ENCODE data around the gene NDOR1. TPM values are rescaled to one million over a fixed set of nuclear protein-coding genes. Genes with fewer than 3 reads are reported as not detected.

Gene NDOR1
- total RNA-seq, 3 donors from 2014 or later (not counting 1 experiment from before 2014, with no cell fraction given): 31.1 to 36.0 (median 31.9) TPM

GRCh38 chr9:137198051-137198901, 7.2 kb upstream of the NDOR1 start:
- Histone ChIP-seq H3K4me3 (ENCODE audit: low read length) (no peak overlapping the region), H3K27ac (ENCODE audit: low read length) (no peak overlapping the region), H3K4me1 (ENCODE audit: control insufficient read depth, insufficient read depth, low read length) (peaks cover 23% of the 10 kb centered on the region), H3K9me3 (ENCODE audit: control insufficient read depth, insufficient read depth, low read length) (no peaks in the 10 kb centered on the region), H3K36me3 (ENCODE audit: control insufficient read depth, insufficient read depth, low read length) (no peaks in the 10 kb centered on the region), H3K27me3 (ENCODE audit: control insufficient read depth, insufficient read depth, low read length) (no peaks in the 10 kb centered on the region)
- no peaks in the 10 kb centered on the region for H3K36me3 Mint-ChIP-seq
- TF ChIP-seq, protein P1, sequence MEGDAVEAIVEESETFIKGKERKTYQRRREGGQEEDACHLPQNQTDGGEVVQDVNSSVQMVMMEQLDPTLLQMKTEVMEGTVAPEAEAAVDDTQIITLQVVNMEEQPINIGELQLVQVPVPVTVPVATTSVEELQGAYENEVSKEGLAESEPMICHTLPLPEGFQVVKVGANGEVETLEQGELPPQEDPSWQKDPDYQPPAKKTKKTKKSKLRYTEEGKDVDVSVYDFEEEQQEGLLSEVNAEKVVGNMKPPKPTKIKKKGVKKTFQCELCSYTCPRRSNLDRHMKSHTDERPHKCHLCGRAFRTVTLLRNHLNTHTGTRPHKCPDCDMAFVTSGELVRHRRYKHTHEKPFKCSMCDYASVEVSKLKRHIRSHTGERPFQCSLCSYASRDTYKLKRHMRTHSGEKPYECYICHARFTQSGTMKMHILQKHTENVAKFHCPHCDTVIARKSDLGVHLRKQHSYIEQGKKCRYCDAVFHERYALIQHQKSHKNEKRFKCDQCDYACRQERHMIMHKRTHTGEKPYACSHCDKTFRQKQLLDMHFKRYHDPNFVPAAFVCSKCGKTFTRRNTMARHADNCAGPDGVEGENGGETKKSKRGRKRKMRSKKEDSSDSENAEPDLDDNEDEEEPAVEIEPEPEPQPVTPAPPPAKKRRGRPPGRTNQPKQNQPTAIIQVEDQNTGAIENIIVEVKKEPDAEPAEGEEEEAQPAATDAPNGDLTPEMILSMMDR (IDR thresholded peaks at IDR 0.05): no peak
- intact Hi-C loops (cut with micrococcal nuclease): no loop called here
- DNase-seq (no peak), ATAC-seq (no peak)
- peak overlapping the region; percentile 25 for H3K4me3 Mint-ChIP-seq
- H3K4me1 Mint-ChIP-seq: peaks cover 5 to 23% of the 10 kb centered on the region in 2 donors
- H3K27ac Mint-ChIP-seq: no peak overlapping the region
- no peaks in the 10 kb centered on the region for H3K9me3 Mint-ChIP-seq
- no peaks in the 10 kb centered on the region for H3K27me3 Mint-ChIP-seq (ENCODE audit: low read depth in 2 of 2)
- WGBS (ENCODE audit: insufficient coverage): 96% methylated on average over 19 of the region's 19 CpGs

- no peak overlapping the region for H3K27ac Mint-ChIP-seq
- H3K9me3 Mint-ChIP-seq: no peaks in the 10 kb centered on the region
- whole genome bisulfite sequencing (ENCODE audit: insufficient coverage): 94% methylated on average over 11 of the region's 11 CpGs
- no peak overlapping the region for H3K27ac ChIP-seq (ENCODE audit: low read length)
- H3K27me3 ChIP-seq (ENCODE audit: control insufficient read depth, insufficient read depth, low read length): no peaks in the 10 kb centered on the region
- no peak overlapping the region for H3K4me3 Mint-ChIP-seq
- no peaks in the 10 kb centered on the region for H3K36me3 Mint-ChIP-seq
- peaks cover 5 to 24% of the 10 kb centered on the region in 2 donors for H3K4me1 Mint-ChIP-seq
- intact Hi-C loops (cut with micrococcal nuclease): no loop called here
- H3K4me1 ChIP-seq (ENCODE audit: control insufficient read depth, insufficient read depth, low read length): peaks cover 25% of the 10 kb centered on the region
- no peak for DNase-seq
- no peaks in the 10 kb centered on the region for H3K9me3 ChIP-seq (ENCODE audit: control insufficient read depth, insufficient read depth, low read length)
- no peak overlapping the region for H3K4me3 ChIP-seq (ENCODE audit: low read length)
- ATAC-seq: no peak
- no peaks in the 10 kb centered on the region for H3K27me3 Mint-ChIP-seq (ENCODE audit: low read depth in 2 of 2)
- TF ChIP-seq, protein P1 (IDR thresholded peaks at IDR 0.05): no peak
- H3K36me3 ChIP-seq (ENCODE audit: control insufficient read depth, insufficient read depth, low read length): no peaks in the 10 kb centered on the region
Observed at GRCh38 chr9:137198902-137199283, 6.6 kb upstream of the NDOR1 start.

DNA sequence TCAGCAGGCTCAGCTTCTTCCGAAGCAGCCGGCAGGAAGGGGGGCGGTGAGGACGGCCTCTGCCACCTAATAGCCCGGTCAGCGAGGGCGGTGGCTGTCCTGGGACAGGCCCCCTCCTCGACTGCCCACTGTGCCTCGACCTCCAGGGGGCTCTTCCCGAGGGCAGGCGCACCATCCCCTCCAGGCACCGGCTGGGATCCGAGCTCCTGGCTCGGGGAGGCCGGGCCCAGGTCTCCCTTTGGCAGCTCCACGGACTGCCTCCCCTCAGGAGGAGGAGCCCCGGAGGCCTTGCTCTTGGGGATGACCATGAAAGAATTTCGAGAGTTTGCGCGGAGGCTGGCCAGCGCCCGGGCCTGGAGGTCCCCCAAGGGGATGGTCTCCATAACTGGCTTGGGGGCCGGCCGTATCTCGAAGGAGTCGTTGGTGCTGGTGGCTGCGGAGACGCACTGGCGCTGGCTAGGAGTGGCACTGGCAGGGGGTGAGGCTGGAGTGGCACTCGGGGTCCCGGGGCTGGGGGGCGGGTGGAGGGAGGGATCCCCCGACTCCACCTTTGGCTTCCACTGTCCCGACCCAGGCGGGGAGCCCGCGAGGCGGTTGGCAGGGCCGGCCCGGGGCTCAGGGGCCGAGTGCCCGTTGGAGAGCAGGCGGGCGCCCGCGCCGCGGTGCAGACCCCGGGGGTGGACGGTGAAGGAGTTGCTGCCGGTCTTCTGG, 5.9 kb upstream of the NDOR1 start:
- H3K27ac Mint-ChIP-seq: peak overlapping the region in 1 of 2 donors; percentile 29
- intact Hi-C loops (cut with micrococcal nuclease): loop anchor here (1.0 to 5.0 kb wide), 2 partner anchors 10 to 43 kb away; partner anchors contain the start of gene TUBB4B
- Histone ChIP-seq H3K27ac (ENCODE audit: low read length) (no peak overlapping the region), H3K36me3 (ENCODE audit: control insufficient read depth, insufficient read depth, low read length) (no peaks in the 10 kb centered on the region), H3K4me3 (ENCODE audit: low read length) (no peak overlapping the region), H3K27me3 (ENCODE audit: control insufficient read depth, insufficient read depth, low read length) (no peaks in the 10 kb centered on the region), H3K9me3 (ENCODE audit: control insufficient read depth, insufficient read depth, low read length) (no peaks in the 10 kb centered on the region), H3K4me1 (ENCODE audit: control insufficient read depth, insufficient read depth, low read length) (peaks cover 32% of the 10 kb centered on the region)
- H3K4me3 Mint-ChIP-seq: peak overlapping the region; percentile 90
- no peaks in the 10 kb centered on the region for H3K27me3 Mint-ChIP-seq (ENCODE audit: low read depth in 2 of 2)
- H3K36me3 Mint-ChIP-seq: no peaks in the 10 kb centered on the region
- ATAC-seq (no peak), DNase-seq (no peak)
- H3K9me3 Mint-ChIP-seq: no peaks in the 10 kb centered on the region
- TF ChIP-seq, protein P1 (IDR thresholded peaks at IDR 0.05): no peak
- peaks cover 9 to 30% of the 10 kb centered on the region in 2 donors for H3K4me1 Mint-ChIP-seq
- WGBS (ENCODE audit: insufficient coverage): 34% methylated on average over 51 of the region's 51 CpGs
